NCI-H187 treated with DMSO at 0.1 percent for 48 hours (cell line): ENCODE measurements around the gene GMDS.

Experiments used
- DNase-seq: peaks from one replicate; lab custom pipeline; 2025; lab: John Stamatoyannopoulos, UW

GMDS gene

DNA sequence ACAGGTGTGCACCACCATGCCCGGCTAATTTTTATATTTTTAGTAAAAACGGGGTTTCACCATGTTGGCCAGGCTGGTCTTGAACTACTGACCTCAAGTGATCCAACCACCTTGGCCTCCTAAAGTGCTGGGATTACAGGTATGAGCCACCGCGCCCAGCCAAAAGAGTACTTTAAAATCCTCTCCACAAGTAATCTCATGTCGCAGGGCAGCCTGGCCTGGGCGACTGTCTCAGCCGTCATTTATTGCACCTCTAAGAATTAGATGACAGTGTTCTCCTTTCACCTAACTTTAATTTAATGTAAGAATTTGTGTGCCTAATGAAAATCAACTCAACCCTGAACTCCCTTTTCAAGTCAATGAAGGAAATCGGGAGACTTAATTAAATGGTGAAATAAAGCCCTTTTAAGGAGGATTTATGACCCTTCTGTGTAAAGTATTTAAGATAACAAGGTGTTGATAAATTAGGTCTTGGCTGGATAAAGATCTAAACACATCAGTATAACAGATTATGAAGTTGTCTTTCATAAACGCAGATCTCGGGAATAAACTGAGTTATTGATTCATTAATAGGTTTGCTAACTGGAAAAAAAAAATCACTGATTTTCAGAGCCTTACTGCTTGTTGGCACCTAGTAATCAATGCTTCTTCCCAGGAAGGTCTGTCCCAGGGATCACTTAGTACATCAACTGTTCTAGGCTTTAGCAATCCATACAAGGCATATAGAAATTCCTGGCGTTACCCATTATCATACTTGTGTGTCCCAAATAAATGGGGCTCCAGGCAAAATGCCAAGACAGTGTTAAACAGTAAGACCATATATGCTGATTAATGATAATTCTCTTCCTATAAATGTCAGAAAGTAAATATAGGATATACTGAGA lies 209.3 kb downstream of the GMDS start:
- no peak for DNase-seq

DNA sequence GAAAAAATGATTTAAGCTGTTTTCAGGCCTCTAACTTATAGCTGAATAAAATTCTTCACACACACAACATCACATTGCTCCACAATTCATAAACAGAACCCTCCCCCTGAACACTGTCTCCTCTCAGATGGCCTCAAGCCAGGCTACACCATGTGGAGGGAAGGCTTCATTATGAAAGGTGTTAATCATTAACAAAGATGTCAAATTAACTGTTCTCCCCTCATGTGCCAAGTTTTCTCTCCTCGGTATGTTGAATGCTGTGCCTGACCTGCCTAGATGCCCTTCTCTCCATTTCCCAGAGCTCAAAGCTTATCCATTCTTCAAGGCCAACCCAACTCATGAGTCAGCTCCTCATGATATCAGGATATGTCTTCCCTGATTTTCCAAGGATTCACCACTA lies 210.4 kb downstream of the GMDS start:
- DNase-seq, result no peak

DNA sequence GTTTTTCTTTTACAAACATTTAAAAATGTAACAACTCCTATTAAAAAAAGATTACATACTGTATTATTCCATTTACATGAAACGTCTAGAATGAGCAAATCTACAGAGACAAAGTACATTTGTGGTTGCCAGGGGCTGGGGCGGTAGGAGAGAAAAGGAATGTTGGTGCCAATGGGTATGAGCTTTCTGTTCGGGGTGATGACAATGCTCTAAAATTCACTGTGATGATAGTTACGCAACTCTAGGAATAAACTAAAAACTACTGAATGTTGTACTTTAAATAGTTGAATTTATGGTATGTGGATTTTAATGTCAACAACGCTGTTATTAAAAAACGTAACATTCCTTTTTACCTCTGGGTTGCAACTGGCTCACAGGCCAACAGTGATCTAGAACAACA lies 211.1 kb downstream of the GMDS start:
- DNase-seq, result no peak

DNA sequence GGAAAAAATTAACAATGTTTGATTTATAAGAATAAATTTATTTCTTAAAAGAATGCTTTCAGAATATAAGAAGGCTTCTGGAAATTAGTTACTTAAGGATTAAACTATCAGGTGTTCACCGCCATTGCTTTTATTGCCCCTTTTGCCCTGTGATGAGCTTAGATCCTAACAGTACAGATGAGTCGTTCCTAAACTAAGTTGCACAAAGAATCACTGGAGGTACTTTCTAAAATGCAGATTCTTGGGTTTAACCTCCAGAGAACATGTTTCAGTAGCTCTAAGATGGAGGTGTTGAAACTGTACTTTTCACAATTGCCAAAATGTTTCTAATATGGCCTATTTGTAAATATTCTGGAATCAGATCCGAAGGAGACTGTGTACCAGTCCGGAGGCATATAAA lies 211.9 kb downstream of the GMDS start:
- no peak for DNase-seq

DNA sequence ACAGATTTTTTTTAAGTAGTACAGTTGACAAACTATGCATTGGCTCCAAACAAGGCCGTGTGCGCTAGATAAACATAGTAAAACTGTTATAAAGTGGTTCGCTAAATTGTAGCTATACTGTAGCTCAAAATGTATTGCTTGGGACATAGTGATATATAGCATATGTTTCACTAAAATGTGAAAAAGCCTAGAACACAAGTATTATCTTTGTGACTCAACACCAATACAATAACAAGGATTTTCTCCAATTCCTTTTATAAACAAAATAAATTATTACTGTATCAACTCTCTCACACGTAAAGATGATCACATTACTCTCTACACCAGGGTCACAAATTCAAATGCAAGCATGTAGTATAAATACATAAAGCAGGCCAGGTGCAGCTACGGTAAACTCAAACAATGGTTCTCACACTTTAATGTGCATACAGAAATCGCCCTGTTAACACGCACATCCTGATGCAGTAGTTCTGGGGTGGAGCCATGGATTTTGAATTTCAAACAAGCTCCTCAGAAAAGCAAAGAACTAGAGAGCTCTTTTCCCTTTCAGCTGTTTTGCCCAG lies 214.6 kb downstream of the GMDS start:
- DNase-seq, result no peak

DNA sequence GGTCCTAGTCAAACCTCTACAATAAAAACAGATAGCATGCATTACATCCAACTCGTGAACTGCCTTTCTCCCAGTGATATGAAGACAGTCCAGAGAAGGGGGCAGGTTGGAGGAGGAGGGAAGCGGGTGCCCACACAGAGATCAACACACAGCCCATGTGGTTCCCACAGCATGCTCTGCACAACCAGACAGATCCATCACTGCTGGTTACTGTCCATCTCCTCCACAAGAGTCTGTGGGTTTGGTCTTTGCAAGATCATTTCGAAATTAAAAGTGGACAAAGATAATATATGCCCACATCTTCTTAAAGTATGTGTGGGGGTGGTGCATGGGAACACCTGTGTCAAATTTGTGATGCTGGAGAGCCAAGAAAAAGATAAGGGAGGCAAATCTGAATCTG lies 215.5 kb downstream of the GMDS start:
- DNase-seq, result no peak

DNA sequence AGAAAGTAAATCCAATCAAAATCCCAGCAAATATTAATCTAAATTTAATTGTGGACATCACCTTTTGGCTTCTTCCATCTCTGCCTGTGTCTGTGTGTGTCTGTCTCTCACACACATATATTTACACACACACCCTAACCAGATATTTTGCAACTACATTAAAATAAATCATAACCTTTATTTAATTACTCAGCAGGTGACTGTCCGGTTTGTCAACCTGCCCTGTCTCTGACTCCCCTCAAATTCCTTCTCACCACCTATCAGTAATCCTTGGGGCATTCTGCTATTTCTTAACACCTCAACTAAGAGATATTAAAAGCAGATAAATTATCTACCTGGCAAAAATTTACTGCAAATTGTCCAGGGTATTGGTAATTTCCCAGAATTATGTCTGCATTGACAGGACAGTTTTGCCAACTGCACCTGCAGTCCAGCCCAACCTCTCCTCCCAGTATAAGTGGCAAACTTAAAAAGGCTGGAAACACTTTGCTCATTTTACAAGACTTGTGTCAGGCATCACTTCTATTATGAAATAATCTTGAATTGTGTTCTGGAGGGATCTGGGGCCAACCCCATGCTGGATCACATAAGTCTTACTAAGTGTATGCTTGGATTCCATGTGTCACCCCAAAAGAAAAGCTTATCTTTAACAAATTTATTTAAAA lies 216.1 kb downstream of the GMDS start:
- DNase-seq, result no peak

DNA sequence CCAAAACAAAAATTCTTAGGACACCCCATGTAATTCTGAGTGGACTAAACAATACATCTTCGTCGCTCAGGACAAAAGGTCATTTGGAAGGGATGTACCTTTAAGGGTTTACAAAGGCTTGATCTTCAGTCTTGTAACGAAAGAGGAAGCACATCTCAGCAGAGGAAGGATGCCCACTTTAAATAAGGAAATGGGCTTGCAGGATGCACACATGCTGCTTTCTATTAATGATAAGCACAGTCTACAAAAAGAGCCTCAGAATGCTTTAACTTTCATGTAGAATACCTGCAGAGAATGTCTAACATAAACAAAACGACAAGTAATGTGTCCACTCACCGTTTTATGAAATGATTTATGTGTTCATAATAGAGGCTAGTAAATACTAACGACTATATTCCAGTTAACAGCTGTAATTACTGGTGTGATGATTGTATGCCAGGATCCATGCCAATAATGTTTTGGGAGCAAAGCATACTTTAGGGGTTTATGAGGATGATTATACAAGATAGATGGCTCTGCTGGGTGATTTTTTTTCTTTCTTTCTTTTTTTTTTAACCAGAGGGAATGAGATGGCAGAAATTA lies 216.9 kb downstream of the GMDS start:
- no peak for DNase-seq

DNA sequence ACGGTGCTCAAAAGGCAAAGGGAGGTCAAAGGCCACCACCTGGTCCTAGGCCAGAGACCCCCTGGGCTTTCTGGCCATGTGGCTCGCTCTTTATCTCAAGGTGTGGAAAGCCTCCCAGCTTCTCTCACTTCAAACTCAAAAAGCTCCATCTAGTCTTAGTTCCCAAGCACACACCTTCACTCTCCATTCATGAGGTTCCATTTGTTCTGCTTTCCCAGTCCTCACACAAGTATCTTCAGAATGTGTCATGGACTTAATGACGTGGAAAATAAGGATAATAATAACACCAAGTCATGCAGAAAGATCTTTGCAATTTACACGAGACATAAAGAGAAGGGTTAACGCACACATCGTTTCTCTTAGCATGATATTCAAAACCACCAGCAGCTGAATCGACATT lies 219.3 kb downstream of the GMDS start:
- DNase-seq, result no peak

DNA sequence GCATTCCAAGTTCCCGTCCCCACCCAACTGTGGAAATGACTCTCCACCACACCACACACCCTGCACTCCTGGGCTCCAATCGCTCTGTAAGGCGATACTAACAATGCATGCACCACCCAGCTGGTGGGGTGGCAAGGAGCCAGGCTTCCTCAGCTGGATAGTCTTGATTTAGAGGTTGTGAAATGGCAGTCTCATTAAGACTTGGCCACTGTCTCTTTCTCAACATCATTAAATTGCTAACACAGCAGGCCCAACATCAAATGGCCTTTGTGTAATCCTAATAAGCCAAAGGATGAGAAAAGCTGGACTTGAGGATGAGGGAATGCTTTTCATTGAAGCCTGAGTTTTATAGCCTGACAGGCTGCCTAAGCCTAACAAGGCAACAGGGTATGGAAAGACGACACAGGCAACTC lies 223.7 kb downstream of the GMDS start:
- peak; percentile 74 for DNase-seq

DNA sequence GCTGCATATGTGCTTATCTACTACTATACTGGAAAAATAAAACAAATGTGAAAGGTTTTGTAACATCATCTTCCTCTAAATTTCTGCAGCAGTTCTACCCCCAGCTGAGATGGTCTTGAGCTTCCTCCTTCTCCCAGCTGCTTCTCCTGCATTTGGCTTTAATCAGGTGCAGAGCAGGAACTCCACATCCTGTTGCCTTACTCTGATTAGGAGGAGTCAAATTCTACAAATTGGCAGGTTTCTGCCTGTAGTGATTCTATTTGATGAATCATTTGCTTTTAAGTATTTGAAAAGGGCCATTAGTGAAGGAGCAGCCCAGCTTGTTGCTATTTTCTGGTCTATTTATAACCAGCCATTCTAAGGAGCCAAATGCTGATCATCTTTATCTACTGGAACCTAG lies 224.5 kb downstream of the GMDS start:
- DNase-seq, result peak; percentile 54

DNA sequence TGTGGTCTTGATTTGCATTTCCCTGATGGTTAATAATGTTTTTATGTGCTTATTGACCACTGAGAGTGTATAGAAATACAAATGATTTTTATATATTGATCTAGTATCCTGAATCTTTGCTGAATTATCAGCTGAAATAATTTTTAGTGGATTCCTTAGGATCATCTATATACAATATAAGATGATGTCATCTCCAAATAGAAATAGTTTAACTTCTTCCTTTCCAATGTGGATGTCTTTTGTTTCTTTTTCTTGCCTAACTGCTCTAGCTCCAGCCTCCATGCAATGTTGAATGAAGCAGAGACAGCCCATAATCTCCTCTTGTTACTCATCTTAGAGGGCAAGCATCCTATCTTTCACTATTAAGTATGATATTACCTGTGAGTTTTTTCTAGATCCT lies 226.4 kb downstream of the GMDS start:
- no peak for DNase-seq

DNA sequence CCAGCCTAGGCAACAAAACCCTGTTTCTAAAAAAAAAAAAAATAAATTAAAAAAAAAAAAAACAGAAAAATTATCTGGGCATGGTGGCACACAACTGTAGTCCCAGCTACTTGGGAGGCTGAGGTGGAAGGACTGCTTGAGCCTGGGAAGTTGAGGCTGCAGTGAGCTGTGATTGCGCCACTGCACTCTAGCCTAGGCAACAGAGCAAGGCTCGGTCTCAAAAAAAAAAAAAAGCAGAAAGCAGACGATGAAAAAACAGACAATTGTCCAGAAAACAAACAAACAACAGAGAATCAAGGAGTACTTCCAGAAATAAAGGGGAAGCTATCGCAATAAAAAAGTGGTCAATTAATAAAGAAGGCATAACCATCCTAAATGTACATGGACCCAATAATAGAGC lies 229.4 kb downstream of the GMDS start:
- DNase-seq, result no peak

DNA sequence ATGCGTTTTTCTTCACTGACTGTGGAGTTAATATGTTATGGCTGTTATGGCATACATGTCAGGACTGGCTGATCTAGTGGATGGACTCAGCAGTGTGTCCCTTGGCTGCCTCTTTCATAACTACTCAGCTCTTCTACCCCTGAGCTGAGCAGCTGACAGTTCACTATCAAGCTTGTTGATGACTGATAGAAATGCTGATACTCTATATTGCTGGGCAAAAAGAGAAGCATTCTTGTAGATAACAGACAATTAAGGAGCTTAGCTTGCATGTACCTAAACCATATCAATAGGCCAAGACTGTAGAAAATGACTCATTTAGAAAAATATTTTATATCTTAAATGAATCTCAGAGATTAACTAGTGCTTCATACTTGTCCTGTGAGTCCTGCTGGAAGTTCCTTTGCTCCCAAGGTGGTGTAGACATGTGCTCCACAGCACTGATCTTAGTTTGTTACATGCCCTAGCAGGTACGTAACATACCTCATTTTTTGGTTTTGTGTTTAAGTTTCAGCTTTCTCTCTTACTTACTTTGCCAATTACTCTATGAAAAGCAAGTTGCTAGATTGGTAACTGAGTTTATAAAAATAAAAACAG lies 236.9 kb downstream of the GMDS start:
- DNase-seq, result no peak

DNA sequence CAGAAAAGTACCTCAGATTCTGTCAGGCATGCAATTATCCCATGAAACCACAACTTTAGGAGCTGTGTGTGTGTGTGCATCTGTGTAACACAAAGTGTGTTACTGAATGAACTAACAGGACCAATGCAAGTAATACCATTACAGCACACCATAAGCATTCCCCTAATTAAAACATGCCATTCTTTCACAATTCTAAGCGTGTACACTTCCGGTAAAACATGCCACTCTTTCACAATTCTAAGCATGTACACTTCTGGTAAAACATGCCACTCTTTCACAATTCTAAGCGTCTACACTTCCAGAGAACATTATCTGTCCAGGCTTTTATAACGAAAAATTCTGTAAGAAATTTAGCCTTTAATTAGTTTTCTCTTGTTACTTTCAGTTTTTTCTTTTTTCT lies 238.2 kb downstream of the GMDS start:
- no peak for DNase-seq

DNA sequence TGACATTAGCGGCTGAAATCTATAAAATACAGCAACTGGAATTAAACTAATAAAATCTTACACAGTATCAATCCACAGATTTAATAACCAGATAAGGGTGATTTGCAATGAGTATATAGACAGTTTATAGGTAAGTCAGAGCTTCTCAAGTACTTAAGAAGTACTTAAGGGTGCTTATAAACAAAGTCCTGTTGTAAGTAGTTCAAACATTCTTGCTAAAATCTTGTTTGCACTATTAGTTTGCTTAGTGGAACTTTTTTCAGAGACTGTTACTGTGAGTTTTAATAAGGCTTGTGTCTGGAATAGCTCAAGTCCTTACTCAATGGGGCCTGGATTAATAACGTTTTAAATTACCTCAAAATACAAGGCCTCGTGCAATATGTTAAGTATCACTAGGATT lies 240.5 kb downstream of the GMDS start:
- no peak for DNase-seq

DNA sequence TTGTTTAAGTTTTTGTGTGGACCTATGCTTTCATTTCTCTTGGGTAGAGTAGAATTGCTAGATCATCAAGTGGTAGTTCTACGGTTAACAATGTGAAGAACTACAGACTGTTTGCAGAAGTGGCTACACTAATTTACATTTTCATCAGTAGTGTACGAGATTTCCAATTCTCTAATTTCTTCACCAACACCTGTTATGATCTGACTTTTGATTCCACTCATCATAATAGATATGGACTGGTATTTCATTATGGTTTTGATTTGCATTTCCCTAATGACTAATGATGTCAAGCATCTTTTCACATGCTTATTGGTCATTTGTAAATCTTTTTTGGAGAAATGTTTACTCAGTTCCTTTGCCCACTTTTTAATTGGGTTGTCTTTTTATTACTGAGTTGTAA lies 244.4 kb downstream of the GMDS start:
- no peak for DNase-seq

DNA sequence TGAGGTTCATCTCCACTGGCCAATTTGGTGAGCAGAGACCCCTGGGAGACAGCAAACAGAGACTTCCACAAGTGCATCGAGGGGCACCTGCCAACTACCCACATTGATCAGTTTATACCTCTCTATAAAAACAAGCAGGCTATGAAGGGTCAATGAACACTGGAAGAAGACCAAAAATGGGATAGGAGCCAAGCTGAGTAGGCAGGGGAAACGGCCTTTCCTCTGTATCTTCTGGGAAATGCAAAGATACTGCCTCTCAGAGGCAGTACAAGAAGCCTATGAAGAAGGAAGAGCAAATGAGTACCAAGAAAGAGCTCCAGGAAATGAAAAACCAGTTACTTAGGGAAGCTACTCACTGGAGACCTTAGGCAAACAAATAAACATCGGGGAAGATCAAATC lies 247.7 kb downstream of the GMDS start:
- DNase-seq, result no peak

DNA sequence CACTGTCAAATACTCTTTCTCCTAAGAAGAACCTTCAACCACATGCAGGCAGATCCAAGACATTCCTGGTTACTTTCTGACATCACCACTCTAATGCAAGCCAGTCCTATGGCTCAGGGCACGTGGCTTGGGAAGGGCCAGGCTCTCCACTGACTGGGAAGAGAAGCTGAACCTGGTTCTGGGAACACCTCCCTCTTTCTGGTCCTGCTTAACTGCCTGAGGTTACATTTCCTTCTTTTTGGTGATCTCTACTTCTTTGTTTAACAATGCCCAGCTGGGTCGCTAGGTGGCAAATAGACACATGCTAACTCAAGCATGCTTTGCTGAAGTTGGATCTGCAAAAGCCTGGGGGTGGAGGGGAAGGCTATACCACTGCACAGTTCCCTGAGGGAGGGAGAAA lies 249.8 kb downstream of the GMDS start:
- no peak for DNase-seq

DNA sequence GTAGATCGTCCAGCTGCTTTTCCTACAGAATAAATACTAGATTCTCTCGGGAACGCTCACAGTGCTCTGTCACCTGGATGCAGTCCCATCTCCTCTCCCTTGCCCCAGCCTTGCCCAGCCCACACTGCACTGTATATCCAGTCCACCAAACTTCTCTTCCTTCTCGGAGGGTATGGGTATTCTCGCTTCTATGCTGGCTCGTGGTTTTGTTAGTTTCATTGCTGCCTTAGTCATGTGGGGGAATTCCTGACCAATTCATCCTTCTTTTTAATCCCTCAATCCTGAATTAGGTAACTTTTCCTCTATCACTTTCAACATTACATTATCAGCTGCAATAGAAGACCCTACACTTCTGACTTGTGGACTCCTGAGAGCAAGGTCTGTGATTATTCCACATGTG lies 252.4 kb downstream of the GMDS start:
- DNase-seq, result no peak

DNA sequence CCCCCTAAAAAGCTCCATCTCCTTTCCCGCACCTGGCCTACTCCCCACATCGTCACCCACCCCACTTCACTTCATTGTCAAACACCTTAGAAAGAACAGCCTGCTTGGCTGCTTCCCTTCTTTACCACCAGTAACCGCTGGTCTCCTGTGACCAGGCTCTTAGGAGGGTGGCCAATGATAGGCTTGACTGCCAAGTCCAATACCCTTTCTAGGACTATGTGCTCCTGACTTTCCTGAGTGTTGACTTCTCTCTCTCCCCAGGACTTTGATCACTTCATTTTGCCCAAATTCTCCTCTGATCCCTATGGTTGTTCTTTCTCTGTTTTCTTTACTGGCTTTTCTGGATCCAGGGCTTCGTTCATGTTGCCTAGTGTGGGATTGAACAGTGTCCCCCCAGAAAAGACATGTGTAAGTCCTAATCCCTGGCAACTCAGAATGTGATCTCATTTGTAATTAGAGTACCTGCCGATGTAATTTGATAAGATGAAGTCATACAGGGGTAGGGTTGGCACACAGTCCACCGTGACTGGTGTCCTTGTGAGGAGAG lies 254.0 kb downstream of the GMDS start:
- no peak for DNase-seq

DNA sequence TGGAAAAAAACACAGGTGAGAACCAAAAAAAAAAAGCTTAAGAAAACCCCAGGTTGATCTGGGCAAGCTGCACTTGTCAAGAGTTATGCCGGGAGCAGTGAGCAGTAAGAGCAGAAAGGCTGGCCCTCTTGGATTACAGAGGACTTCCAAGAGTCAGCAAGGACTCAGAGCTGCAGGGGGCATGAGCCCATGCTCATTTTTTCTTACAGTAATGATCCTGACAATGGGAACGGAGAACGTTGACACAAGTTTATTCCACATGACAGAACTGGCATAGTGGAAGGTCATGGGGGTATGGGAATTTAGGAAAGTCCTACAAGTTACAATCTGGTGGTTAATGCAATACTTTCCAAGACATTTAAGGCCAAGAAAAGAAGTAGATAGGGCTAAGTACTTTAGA lies 256.6 kb downstream of the GMDS start:
- DNase-seq, result no peak
